ENCODE results near the gene CSF3.
"Not testable (repeated sequence)": the region's sequence is repeated elsewhere in the genome, so short reads cannot be mapped to it uniquely, and the experiment has no call there.

Gene CSF3

GRCh38 chr17:39997543-39997942 lies 17.7 kb upstream of the CSF3 start:
- no peak for DNase-seq (ENCODE audit: low read depth)

GRCh38 chr17:39999067-39999466 lies 16.2 kb upstream of the CSF3 start:
- DNase-seq (ENCODE audit: low read depth) = no peak

- DNase-seq (ENCODE audit: low read depth) = no peak
These were observed 15.1 kb upstream of the CSF3 start for GRCh38 chr17:40000161-40000560.

- DNase-seq (ENCODE audit: low read depth) = not testable (repeated sequence)
These were observed 13.9 kb upstream of the CSF3 start for GRCh38 chr17:40001335-40001734.

GRCh38 chr17:40004072-40004471 lies 11.2 kb upstream of the CSF3 start:
- no peak for DNase-seq (ENCODE audit: low read depth)

DNA sequence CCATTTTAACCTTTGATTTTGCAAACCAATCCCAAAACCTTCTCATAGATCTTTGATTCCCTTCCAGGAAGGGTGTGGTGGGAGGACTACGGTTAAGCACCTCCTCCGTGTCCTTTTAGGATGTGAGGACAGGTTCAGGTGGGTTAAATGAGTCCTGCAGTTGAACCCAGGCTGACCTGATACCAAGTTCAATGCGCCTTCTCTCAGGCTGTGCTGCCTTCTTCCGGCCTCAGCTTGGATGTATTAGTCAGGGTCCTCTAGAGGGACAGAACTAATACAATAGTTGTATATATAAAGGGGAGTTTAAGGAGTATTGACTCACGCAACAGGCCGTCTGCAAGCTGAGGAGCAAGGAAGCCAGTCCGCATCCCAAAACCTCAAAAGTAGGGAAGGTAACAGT lies 10.5 kb upstream of the CSF3 start:
- no peak for DNase-seq (ENCODE audit: low read depth)

DNA sequence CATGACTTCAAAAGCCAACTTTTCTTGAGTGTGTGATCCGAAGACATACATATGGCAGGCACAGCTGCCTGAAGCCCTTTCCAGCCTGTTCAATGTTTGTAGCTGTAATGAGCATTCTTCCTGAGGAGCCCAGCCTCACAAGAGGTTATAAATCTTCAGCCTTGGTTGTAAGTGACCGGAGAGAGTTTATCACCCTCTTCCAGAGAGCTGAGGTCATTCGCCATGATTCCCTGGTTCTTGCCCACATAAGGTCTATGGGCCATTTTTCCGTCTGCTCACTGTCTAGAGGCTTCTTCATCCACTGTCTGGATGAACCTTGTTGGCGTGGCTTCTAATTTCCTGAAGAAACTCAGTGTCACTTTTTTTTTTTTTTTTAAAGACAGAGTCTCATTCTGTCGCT lies 9.7 kb upstream of the CSF3 start:
- no peak for DNase-seq (ENCODE audit: low read depth)

DNA sequence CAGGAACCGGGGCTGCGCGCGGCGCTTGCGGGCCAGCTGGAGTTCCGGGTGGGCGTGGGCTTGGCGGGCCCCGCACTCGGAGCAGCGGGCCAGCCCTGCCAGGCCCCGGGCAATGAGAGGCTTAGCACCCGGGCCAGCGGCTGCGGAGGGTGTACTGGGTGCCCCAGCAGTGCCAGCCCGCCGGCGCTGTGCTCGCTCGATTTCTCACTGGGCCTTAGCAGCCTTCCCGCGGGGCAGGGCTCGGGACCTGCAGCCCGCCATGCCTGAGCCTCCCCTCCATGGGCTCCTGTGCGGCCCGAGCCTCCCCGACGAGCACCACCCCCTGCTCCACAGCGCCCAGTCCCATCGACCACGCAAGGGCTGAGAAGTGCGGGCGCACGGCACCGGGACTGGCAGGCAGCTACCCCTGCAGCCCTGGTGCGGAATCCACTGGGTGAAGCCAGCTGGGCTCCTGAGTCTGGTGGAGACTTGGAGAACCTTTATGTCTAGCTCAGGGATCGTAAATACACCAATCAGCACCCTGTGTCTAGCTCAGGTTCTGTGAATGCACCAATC lies 4.2 kb upstream of the CSF3 start:
- DNase-seq (ENCODE audit: low read depth) = not testable (repeated sequence)

DNA sequence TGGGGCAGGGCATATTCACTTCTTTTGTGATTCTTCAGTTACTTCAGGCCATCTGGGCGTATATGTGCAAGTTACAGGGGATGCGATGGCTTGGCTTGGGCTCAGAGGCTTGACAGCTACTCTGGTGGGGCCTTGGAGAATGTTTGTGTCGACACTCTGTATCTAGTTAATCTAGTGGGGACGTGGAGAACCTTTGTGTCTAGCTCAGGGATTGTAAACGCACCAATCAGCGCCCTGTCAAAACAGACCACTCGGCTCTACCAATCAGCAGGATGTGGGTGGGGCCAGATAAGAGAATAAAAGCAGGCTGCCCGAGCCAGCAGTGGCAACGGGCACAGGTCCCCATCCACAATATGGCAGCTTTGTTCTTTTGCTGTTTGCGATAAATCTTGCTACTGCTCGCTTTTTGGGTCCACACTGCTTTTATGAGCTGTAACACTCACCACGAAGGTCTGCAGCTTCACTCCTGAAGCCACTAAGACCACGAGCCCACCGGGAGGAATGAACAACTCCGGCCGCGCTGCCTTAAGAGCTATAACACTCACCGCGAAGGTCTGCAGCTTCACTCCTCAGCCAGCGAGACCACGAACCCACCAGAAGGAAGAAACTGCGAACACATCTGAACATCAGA lies 3.1 kb upstream of the CSF3 start:
- not testable (repeated sequence) for DNase-seq (ENCODE audit: low read depth)

GRCh38 chr17:40014375-40014980 lies 762 bp upstream of the CSF3 start:
- DNase-seq (ENCODE audit: low read depth) = no peak

DNA sequence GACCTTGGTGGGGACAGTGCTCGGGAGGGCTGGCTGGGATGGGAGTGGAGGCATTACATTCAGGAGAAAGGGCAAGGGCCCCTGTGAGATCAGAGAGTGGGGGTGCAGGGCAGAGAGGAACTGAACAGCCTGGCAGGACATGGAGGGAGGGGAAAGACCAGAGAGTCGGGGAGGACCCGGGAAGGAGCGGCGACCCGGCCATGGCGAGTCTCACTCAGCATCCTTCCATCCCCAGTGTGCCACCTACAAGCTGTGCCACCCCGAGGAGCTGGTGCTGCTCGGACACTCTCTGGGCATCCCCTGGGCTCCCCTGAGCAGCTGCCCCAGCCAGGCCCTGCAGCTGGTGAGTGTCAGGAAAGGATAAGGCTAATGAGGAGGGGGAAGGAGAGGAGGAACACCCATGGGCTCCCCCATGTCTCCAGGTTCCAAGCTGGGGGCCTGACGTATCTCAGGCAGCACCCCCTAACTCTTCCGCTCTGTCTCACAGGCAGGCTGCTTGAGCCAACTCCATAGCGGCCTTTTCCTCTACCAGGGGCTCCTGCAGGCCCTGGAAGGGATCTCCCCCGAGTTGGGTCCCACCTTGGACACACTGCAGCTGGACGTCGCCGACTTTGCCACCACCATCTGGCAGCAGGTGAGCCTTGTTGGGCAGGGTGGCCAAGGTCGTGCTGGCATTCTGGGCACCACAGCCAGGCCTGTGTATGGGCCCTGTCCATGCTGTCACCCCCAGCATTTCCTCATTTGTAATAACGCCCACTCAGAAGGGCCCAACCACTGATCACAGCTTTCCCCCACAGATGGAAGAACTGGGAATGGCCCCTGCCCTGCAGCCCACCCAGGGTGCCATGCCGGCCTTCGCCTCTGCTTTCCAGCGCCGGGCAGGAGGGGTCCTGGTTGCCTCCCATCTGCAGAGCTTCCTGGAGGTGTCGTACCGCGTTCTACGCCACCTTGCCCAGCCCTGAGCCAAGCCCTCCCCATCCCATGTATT lies 1.1 kb downstream of the CSF3 start:
- no peak for DNase-seq (ENCODE audit: low read depth)

DNA sequence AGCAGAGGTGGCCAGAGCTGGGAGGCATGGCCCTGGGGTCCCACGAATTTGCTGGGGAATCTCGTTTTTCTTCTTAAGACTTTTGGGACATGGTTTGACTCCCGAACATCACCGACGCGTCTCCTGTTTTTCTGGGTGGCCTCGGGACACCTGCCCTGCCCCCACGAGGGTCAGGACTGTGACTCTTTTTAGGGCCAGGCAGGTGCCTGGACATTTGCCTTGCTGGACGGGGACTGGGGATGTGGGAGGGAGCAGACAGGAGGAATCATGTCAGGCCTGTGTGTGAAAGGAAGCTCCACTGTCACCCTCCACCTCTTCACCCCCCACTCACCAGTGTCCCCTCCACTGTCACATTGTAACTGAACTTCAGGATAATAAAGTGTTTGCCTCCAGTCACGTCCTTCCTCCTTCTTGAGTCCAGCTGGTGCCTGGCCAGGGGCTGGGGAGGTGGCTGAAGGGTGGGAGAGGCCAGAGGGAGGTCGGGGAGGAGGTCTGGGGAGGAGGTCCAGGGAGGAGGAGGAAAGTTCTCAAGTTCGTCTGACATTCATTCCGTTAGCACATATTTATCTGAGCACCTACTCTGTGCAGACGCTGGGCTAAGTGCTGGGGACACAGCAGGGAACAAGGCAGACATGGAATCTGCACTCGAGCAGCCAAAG lies 2.3 kb downstream of the CSF3 start:
- DNase-seq (ENCODE audit: low read depth) = no peak

DNA sequence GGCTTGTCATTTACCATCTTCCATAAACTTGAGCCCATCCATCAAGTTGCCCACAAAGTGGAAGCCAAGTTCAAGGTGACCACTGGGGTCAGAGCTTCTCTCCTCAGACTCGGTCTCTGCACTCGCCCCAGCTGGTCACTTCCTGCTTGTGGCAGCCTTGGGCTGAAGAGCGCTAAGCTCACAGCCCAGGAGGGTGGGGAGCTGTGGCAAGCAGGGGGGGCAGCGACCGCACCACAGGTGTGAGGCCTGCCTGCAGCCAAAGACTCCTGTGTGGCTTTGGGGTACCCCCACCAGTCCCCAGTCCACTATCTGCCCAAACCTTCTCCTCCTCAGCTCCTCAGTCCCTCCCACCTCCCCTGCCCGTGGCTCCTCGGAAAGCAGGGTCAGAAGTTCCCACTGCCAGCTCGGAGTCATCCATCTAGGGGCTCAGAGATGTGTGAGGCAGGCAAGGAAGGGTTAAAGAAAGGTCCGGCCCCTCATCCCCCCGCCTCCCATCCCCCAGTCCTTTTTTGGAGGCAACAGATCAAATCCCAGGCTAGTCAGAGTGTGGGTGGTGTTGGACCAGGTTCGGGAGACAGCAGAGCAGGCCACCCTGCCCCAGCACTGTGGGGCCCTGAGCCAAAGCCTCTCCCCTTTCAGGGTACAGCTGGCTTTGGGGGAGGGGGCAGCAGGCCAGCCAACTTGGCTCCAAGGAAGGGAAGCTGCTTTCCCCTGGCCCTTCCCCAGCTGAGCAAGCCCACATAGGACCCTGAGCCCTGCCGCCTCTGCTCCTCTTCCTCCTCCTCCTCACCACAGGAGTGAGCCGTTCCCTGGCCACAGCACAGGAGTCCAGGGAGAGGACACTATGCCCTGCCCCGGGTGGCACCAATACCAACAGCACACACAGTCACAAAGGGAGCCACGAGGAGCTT lies 3.2 kb downstream of the CSF3 start:
- DNase-seq (ENCODE audit: low read depth) = no peak

- no peak for DNase-seq (ENCODE audit: low read depth)
These were observed 4.1 kb downstream of the CSF3 start for GRCh38 chr17:40019140-40019991.

DNA sequence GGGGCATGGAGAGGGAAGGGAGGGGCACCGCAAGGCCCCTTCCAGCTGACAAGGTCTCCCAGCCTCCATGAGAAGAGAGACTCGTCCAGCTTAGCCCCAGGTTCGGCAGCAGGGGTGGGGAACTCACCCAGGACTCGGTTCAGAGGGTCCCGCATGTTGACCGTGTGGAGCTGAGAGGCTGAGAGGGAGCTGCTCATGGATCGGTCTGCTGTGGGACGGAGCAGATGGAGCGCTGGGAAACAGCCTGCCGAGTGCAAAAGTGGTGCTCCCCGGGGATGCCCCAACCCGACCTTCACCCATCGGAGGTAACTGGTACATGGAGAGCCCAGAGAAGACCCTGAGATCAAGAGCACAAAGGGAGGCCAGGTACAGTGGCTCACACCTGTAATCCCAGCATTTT lies 4.9 kb downstream of the CSF3 start:
- DNase-seq (ENCODE audit: low read depth) = no peak

DNA sequence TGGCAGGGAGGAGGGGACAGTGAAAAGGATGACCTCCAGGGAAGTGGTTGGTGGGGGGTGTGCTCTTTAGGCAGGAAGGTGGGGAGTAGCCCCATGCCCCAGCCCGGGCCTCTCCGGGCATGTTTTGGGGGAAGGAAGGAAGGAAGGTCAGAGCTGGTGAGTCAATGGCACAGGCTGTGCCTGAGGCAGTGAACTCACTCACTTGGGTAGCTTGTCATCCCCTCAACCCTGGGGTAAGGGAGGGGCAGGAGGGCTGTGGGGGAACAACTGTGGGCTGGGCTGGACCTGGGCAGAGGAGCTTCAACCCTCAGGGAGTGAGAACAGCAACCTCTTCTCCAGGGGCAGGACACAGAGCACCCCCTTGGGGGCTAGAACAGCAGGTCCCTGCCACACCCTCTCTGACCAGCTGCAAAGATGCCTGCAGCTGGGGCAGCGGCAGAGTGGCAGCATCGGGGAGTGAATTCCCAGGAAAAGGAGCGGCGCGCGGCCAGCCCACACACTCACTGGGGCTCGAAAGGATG lies 6.3 kb downstream of the CSF3 start:
- no peak for DNase-seq (ENCODE audit: low read depth)

DNA sequence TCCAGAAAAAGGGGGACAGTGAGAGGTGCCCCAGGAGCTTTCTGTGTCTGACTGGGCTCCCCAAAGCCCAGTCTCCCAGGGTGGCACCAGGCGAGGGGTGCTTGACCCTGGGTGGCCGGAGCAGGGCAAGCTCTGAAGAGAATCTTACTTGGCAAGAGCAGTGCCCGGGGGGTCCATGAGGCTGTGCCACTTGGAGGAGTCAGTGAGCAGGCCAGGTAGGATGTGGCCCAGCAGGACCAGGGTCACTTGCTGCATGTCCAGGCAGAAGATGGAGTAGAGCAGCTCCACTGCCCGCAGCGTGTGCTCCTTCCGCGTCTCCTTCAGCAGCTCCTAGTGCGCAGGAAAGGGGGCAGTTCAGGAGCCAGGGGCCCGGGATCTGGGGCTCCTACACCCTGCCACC lies 7.3 kb downstream of the CSF3 start:
- no peak for DNase-seq (ENCODE audit: low read depth)

DNA sequence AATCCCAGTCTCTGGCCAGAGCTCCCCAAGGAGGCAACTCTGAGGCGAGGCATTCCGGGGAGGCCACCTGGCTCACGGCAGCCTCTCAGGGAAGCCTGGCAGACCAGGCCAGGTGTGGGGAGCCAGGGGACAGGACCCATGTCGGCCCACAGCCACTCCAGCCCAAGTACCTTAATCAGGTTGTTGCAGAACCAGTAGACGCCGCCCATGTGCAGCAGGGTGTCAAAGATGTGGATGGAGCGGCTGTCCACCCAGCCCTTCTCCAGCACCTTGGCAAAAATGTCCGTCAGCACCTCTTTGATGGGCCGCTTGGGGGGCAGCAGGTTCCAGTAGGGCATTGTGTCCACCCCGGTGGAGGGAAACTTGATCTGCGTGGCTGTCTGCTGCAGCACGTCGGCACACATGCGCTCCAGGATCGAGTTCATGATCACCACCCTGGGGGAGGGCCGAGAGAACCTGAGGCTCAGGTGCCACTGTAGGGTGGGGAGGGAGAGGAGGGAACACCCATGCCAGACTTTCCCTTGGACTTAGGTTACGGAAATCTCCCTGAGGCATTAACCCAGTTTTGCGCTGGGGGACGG lies 7.8 kb downstream of the CSF3 start:
- no peak for DNase-seq (ENCODE audit: low read depth)

DNA sequence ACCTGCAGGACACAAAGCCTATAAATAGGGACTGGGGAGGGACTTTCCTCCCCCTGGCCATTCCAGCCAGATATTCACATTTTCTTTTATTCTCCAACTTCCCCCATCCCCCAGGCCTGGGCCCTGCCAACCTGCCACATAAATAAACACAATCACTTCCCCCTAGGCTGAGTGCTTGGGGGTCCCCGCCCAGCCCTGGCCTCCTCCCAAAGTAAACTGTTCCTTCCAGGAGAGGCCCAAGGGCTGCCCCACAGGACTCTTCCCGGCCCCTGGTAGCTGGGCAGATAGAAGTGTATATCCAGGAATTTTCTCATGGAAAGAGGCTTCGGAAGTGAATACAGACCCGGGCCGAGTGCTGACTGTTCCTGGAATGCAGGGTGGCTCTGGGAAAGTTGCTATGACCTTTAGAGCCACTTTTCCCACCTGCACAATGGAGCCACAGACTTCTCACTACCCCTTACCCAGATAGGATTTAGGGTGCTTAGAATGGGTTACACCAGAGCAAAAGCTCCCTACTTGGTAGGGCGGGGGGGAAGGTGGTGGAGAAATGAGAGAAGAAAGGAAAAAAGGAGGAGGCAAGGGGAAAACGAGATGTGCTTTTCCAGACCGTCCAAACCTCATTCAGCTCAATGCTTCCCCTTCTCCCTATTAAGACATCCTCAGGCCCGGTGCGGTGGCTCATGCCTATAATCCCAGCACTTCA lies 8.5 kb downstream of the CSF3 start:
- no peak for DNase-seq (ENCODE audit: low read depth)
